WTC11 (cell line): Measurements from ENCODE around the gene MGRN1. TPM values are rescaled to one million over a fixed set of nuclear protein-coding genes. Genes with fewer than 3 reads are reported as not detected.

ENCODE experiments used
- ATAC-seq: fragments of 200-7000 bp; cut with Tn5 transposase; 2 replicates; pipeline ENCODE4 v1.10.0; 2021; ENCODE audit warnings: mild to moderate bottlenecking, moderate library complexity
- CTCF ChIA-PET: fragments of 300-600 bp; sonication (Branson Sonifier 250); formaldehyde crosslinking; loops from one replicate; lab custom pipeline; 2021; ENCODE audit warnings: antibody characterized with exemption; lab: Charles Lee
- POLR2A ChIA-PET: fragments of 350-600 bp; sonication (Branson Sonifier 250); formaldehyde crosslinking; loops from one replicate; lab custom pipeline; 2021; ENCODE audit warnings: antibody characterized with exemption; lab: Charles Lee
- DNase-seq: peaks from one replicate; pipeline ENCODE4 v3.0.0; 2021; ENCODE audit warnings: low spot score
- H3K27ac Mint-ChIP-seq: 2 replicates; pipeline ENCODE4 v1.8.0; 2021; ENCODE audit warnings: mixed read lengths
- H3K27me3 Mint-ChIP-seq: 2 replicates; pipeline ENCODE4 v1.8.0; 2021; ENCODE audit warnings: low read depth, mild to moderate bottlenecking, moderate library complexity, mixed read lengths
- H3K36me3 Mint-ChIP-seq: 2 replicates; pipeline ENCODE4 v1.8.0; 2021; ENCODE audit warnings: mixed read lengths
- H3K4me1 Mint-ChIP-seq: 2 replicates; pipeline ENCODE4 v1.8.0; 2022; ENCODE audit warnings: mixed read lengths
- H3K4me3 Mint-ChIP-seq: 2 replicates; pipeline ENCODE4 v1.8.0; 2021; ENCODE audit warnings: mild to moderate bottlenecking, moderate library complexity, mixed read lengths
- H3K9me3 Mint-ChIP-seq: 2 replicates; pipeline ENCODE4 v1.8.0; 2021; ENCODE audit warnings: mixed read lengths
- AR ChIP-seq: fragments of 250-450 bp; sonication (Bioruptor Pico); IDR thresholded peaks from 2 replicates; pipeline ENCODE4 v1.9.0; 2021; ENCODE audit warnings: mild to moderate bottlenecking
- ETV6 ChIP-seq: sonication (generic); formaldehyde crosslinking; IDR thresholded peaks from 2 replicates; pipeline ENCODE4 v1.8.1; 2022; ENCODE audit warnings: mild to moderate bottlenecking, missing genetic modification reagents
- HMGXB4 ChIP-seq: sonication (generic); formaldehyde crosslinking; IDR thresholded peaks from 2 replicates; pipeline ENCODE4 v1.8.1; 2023; ENCODE audit warnings: mild to moderate bottlenecking, moderate library complexity, missing genetic modification reagents
- IRF2 ChIP-seq: sonication (generic); formaldehyde crosslinking; IDR thresholded peaks from 2 replicates; pipeline ENCODE4 v1.8.0; 2022; ENCODE audit warnings: low read depth, missing genetic modification reagents, borderline replicate concordance
- JUN ChIP-seq: sonication (generic); formaldehyde crosslinking; IDR thresholded peaks from 2 replicates; pipeline ENCODE4 v1.8.0; 2023; ENCODE audit warnings: mild to moderate bottlenecking, missing genetic modification reagents
- KAT7 ChIP-seq: sonication (generic); formaldehyde crosslinking; IDR thresholded peaks from 2 replicates; pipeline ENCODE4 v1.8.1; 2023; ENCODE audit warnings: missing genetic modification reagents, mild to moderate bottlenecking, borderline replicate concordance
- MYBL2 ChIP-seq: sonication (generic); formaldehyde crosslinking; IDR thresholded peaks from 2 replicates; pipeline ENCODE4 v1.8.1; 2023; ENCODE audit warnings: mild to moderate bottlenecking, moderate library complexity, missing genetic modification reagents
- NFE2L1 ChIP-seq: sonication (generic); formaldehyde crosslinking; IDR thresholded peaks from 2 replicates; pipeline ENCODE4 v1.8.1; 2023; ENCODE audit warnings: missing genetic modification reagents
- NFYB ChIP-seq: sonication (generic); formaldehyde crosslinking; conservative IDR thresholded peaks from 2 replicates; pipeline ENCODE4 v1.8.0; 2022; ENCODE audit warnings: low read depth, missing genetic modification reagents
- NR2C2 ChIP-seq: sonication (generic); formaldehyde crosslinking; IDR thresholded peaks from 2 replicates; pipeline ENCODE4 v1.8.0; 2022; ENCODE audit warnings: mild to moderate bottlenecking, missing genetic modification reagents
- PRDM15 ChIP-seq: sonication (generic); formaldehyde crosslinking; IDR thresholded peaks from 2 replicates; pipeline ENCODE4 v1.8.0; 2022; ENCODE audit warnings: missing genetic modification reagents
- SOX15 ChIP-seq: fragments of 250-450 bp; sonication (Bioruptor Pico); IDR thresholded peaks from 2 replicates; pipeline ENCODE4 v1.9.0; 2021; ENCODE audit warnings: mild to moderate bottlenecking
- ZNF121 ChIP-seq: sonication (generic); formaldehyde crosslinking; IDR thresholded peaks from 2 replicates; pipeline ENCODE4 v1.8.0; 2023; ENCODE audit warnings: missing genetic modification reagents
- total RNA-seq: library from RNA; stranded (reverse); gene quantifications from 3 replicates; pipeline ENCODE4 v1.2.3, GENCODE V29; 2021

MGRN1 gene
- total RNA-seq, 1 experiment from 2014 or later: 88.8 TPM

GRCh38 chr16:4673387-4674046, 48.9 kb downstream of the MGRN1 start (continued):
- no peak for TF ChIP-seq AR (CRISPR knock-in tag)
- TF ChIP-seq, all 79 proteins: peak for 0

GRCh38 chr16:4674926-4675530, 50.4 kb downstream of the MGRN1 start:
- no peaks in the 10 kb centered on the region for H3K9me3 Mint-ChIP-seq
- TF ChIP-seq NR2C2 (CRISPR knock-in tag) (no peak), KAT7 (no peak), ZNF121 (CRISPR knock-in tag) (peak; percentile 51; the same call in 1 of the 2 replicates)
- no peak for DNase-seq
- CTCF ChIA-PET: interaction anchor here (1.2 kb wide), 1 partner anchor 89 kb away, joined by 3 read pairs; no protein-coding TSS in a partner anchor
- no peak overlapping the region for H3K4me3 Mint-ChIP-seq
- H3K4me1 Mint-ChIP-seq: peaks cover 3% of the 10 kb centered on the region; the same call in 1 of the 2 replicates
- H3K27ac Mint-ChIP-seq: no peak overlapping the region
- no peaks in the 10 kb centered on the region for H3K27me3 Mint-ChIP-seq
- ATAC-seq: no peak
- peaks cover 6% of the 10 kb centered on the region; the same call in 1 of the 2 replicates for H3K36me3 Mint-ChIP-seq
- POLR2A ChIA-PET: no interaction called here

- H3K4me3 Mint-ChIP-seq: no peak overlapping the region
- TF ChIP-seq PRDM15 (CRISPR knock-in tag): 0 out of 2 replicates have a peak, but pooled peaks have one; percentile 27
- TF ChIP-seq MYBL2: no peak
- TF ChIP-seq, all 79 proteins: peak for 1
- Mint-ChIP-seq H3K27ac (peak overlapping the region; percentile 49; the same call in 1 of the 2 replicates), H3K36me3 (peaks cover 6% of the 10 kb centered on the region; the same call in 1 of the 2 replicates), H3K27me3 (no peaks in the 10 kb centered on the region), H3K9me3 (no peaks in the 10 kb centered on the region), H3K4me1 (peaks cover 3% of the 10 kb centered on the region; the same call in 1 of the 2 replicates)
- ATAC-seq (peak; percentile 64), DNase-seq (no peak)
- CTCF ChIA-PET: interaction anchor here (1.2 to 2.4 kb wide), 2 partner anchors 25 to 91 kb away, joined by 3 to 10 read pairs; no protein-coding TSS in a partner anchor
- POLR2A ChIA-PET: no interaction called here
Measured at GRCh38 chr16:4675864-4676786, 51.5 kb downstream of the MGRN1 start.

GRCh38 chr16:4676831-4677230, 52.2 kb downstream of the MGRN1 start:
- no peak for TF ChIP-seq IRF2 (CRISPR knock-in tag)
- no peak for TF ChIP-seq NFYB
- no peak for TF ChIP-seq NR2C2 (CRISPR knock-in tag)
- no peak for TF ChIP-seq SOX15 (CRISPR knock-in tag)
- no peak for TF ChIP-seq ETV6 (CRISPR knock-in tag)
- TF ChIP-seq NFE2L1: no peak
- TF ChIP-seq JUN: no peak
- TF ChIP-seq HMGXB4 (CRISPR knock-in tag): no peak
- TF ChIP-seq, all 79 proteins: peak for 0
- DNase-seq (no peak), ATAC-seq (no peak)
- Mint-ChIP-seq H3K4me1 (peaks cover 3% of the 10 kb centered on the region; the same call in 1 of the 2 replicates), H3K27ac (no peak overlapping the region), H3K4me3 (no peak overlapping the region), H3K27me3 (no peaks in the 10 kb centered on the region), H3K9me3 (no peaks in the 10 kb centered on the region), H3K36me3 (peaks cover 6% of the 10 kb centered on the region; the same call in 1 of the 2 replicates)
- ChIA-PET POLR2A (no interaction called here), CTCF (interaction anchor here (2.4 kb wide), 1 partner anchor 26 kb away, joined by 10 read pairs; no protein-coding TSS in a partner anchor)
